Measurements from ENCODE around the gene MAML3.
"Not testable (repeated sequence)": the region's sequence is repeated elsewhere in the genome, so short reads cannot be mapped to it uniquely, and the experiment has no call there.

Gene MAML3

GRCh38 chr4:139958739-139959098 is 195.3 kb downstream of the MAML3 start:
- ATAC-seq (replicated peaks) (no peak), DNase-seq (no peak)
- peaks cover 14 to 26% of the 10 kb centered on the region in 2 donors for H3K4me1 Mint-ChIP-seq
- peaks cover 0 to 28% of the 10 kb centered on the region in 2 donors for H3K27me3 Mint-ChIP-seq
- H3K36me3 Mint-ChIP-seq, result no peaks in the 10 kb centered on the region
- H3K9me3 Mint-ChIP-seq, result no peaks in the 10 kb centered on the region
- no peak overlapping the region for H3K27ac Mint-ChIP-seq
- no peak overlapping the region for H3K4me3 Mint-ChIP-seq

GRCh38 chr4:139957986-139958738 is 195.8 kb downstream of the MAML3 start:
- Mint-ChIP-seq H3K27me3 (peaks cover 0 to 28% of the 10 kb centered on the region in 2 donors), H3K9me3 (no peaks in the 10 kb centered on the region), H3K27ac (no peak overlapping the region), H3K4me3 (no peak overlapping the region), H3K4me1 (peaks cover 15 to 31% of the 10 kb centered on the region in 2 donors), H3K36me3 (no peaks in the 10 kb centered on the region)
- DNase-seq (no peak), ATAC-seq (replicated peaks) (no peak)

GRCh38 chr4:139957065-139957464 is 196.9 kb downstream of the MAML3 start:
- peaks cover 19 to 38% of the 10 kb centered on the region in 2 donors for H3K4me1 Mint-ChIP-seq
- DNase-seq (no peak), ATAC-seq (replicated peaks) (no peak)
- peak overlapping the region; percentile 51 for H3K27ac Mint-ChIP-seq
- H3K4me3 Mint-ChIP-seq, result peak overlapping the region; percentile 48 to 55
- no peaks in the 10 kb centered on the region for H3K9me3 Mint-ChIP-seq
- no peaks in the 10 kb centered on the region for H3K36me3 Mint-ChIP-seq
- peaks cover 0 to 28% of the 10 kb centered on the region in 2 donors for H3K27me3 Mint-ChIP-seq

GRCh38 chr4:139956507-139957017 is 197.4 kb downstream of the MAML3 start:
- peak overlapping the region; percentile 48 to 55 for H3K4me3 Mint-ChIP-seq
- ATAC-seq (replicated peaks) (peak; percentile 60 to 63), DNase-seq (no peak)
- no peaks in the 10 kb centered on the region for H3K9me3 Mint-ChIP-seq
- peaks cover 19 to 39% of the 10 kb centered on the region in 2 donors for H3K4me1 Mint-ChIP-seq
- no peak overlapping the region for H3K27ac Mint-ChIP-seq
- no peaks in the 10 kb centered on the region for H3K36me3 Mint-ChIP-seq
- peaks cover 0 to 28% of the 10 kb centered on the region in 2 donors for H3K27me3 Mint-ChIP-seq

GRCh38 chr4:139955600-139955999 is 198.4 kb downstream of the MAML3 start:
- ATAC-seq (replicated peaks) (no peak), DNase-seq (no peak)
- H3K4me1 Mint-ChIP-seq, result peaks cover 29 to 49% of the 10 kb centered on the region in 2 donors
- H3K4me3 Mint-ChIP-seq, result no peak overlapping the region
- no peaks in the 10 kb centered on the region for H3K9me3 Mint-ChIP-seq
- no peak overlapping the region for H3K27ac Mint-ChIP-seq
- no peaks in the 10 kb centered on the region for H3K36me3 Mint-ChIP-seq
- H3K27me3 Mint-ChIP-seq, result peaks cover 0 to 32% of the 10 kb centered on the region in 2 donors

GRCh38 chr4:139954512-139954911 is 199.5 kb downstream of the MAML3 start:
- no peak overlapping the region for H3K4me3 Mint-ChIP-seq
- peaks cover 32 to 59% of the 10 kb centered on the region in 2 donors for H3K4me1 Mint-ChIP-seq
- peaks cover 2 to 5% of the 10 kb centered on the region in 2 donors for H3K36me3 Mint-ChIP-seq
- no peak overlapping the region for H3K27ac Mint-ChIP-seq
- DNase-seq, result no peak
- peaks cover 0 to 3% of the 10 kb centered on the region in 2 donors for H3K9me3 Mint-ChIP-seq
- ATAC-seq (replicated peaks), result no peak
- H3K27me3 Mint-ChIP-seq, result peaks cover 0 to 22% of the 10 kb centered on the region in 2 donors

- peak overlapping the region; percentile 73 for H3K27ac Mint-ChIP-seq
- H3K9me3 Mint-ChIP-seq, result peaks cover 0 to 3% of the 10 kb centered on the region in 2 donors
- DNase-seq, result peak; percentile 15
Observed at GRCh38 chr4:139951021-139951420, 203.0 kb downstream of the MAML3 start.

GRCh38 chr4:139950568-139950967 is 203.4 kb downstream of the MAML3 start:
- peak overlapping the region; percentile 24 to 44 for H3K4me3 Mint-ChIP-seq
- H3K4me1 Mint-ChIP-seq, result peaks cover 28 to 51% of the 10 kb centered on the region in 2 donors
- H3K27ac Mint-ChIP-seq, result peak overlapping the region; percentile 73

More at GRCh38 chr4:139951021-139951420, 203.0 kb downstream of the MAML3 start:
- peak overlapping the region; percentile 0 to 24 for H3K4me3 Mint-ChIP-seq
- peaks cover 2 to 5% of the 10 kb centered on the region in 2 donors for H3K36me3 Mint-ChIP-seq
- H3K4me1 Mint-ChIP-seq, result peaks cover 29 to 51% of the 10 kb centered on the region in 2 donors
- ATAC-seq (replicated peaks), result peak; percentile 40 to 47
- H3K27me3 Mint-ChIP-seq, result peaks cover 0 to 9% of the 10 kb centered on the region in 2 donors

GRCh38 chr4:139944916-139945315 is 209.1 kb downstream of the MAML3 start:
- not testable (repeated sequence) for H3K27me3 Mint-ChIP-seq; H3K36me3 Mint-ChIP-seq; H3K27ac Mint-ChIP-seq; H3K4me3 Mint-ChIP-seq; H3K9me3 Mint-ChIP-seq; ATAC-seq (replicated peaks); DNase-seq
- H3K4me1 Mint-ChIP-seq, result peaks cover 10 to 14% of the 10 kb centered on the region in 2 donors

More at GRCh38 chr4:139950568-139950967, 203.4 kb downstream of the MAML3 start:
- DNase-seq (peak; percentile 86), ATAC-seq (replicated peaks) (peak; percentile 96 to 97)
- Mint-ChIP-seq H3K27me3 (peaks cover 0 to 7% of the 10 kb centered on the region in 2 donors), H3K36me3 (peaks cover 2 to 5% of the 10 kb centered on the region in 2 donors), H3K9me3 (peaks cover 0 to 3% of the 10 kb centered on the region in 2 donors)

GRCh38 chr4:139943277-139943676 is 210.7 kb downstream of the MAML3 start:
- Mint-ChIP-seq H3K4me1 (peaks cover 10 to 11% of the 10 kb centered on the region in 2 donors), H3K27me3 (no peaks in the 10 kb centered on the region), H3K9me3 (no peaks in the 10 kb centered on the region), H3K4me3 (no peak overlapping the region), H3K27ac (no peak overlapping the region), H3K36me3 (no peaks in the 10 kb centered on the region)
- no peak for DNase-seq
- ATAC-seq (replicated peaks), result no peak

- Mint-ChIP-seq H3K9me3 (no peaks in the 10 kb centered on the region), H3K4me3 (no peak overlapping the region), H3K27me3 (no peaks in the 10 kb centered on the region), H3K4me1 (peaks cover 8 to 9% of the 10 kb centered on the region in 2 donors), H3K36me3 (no peaks in the 10 kb centered on the region), H3K27ac (no peak overlapping the region)
- ATAC-seq (replicated peaks) (no peak), DNase-seq (no peak)
Observed at GRCh38 chr4:139942241-139942640, 211.7 kb downstream of the MAML3 start.

- DNase-seq (no peak), ATAC-seq (replicated peaks) (no peak)
- H3K27me3 Mint-ChIP-seq, result no peaks in the 10 kb centered on the region
- H3K36me3 Mint-ChIP-seq, result no peaks in the 10 kb centered on the region
- no peak overlapping the region for H3K4me3 Mint-ChIP-seq
- no peak overlapping the region for H3K27ac Mint-ChIP-seq
- H3K4me1 Mint-ChIP-seq, result peaks cover 0 to 3% of the 10 kb centered on the region in 2 donors
- no peaks in the 10 kb centered on the region for H3K9me3 Mint-ChIP-seq
Observed at GRCh38 chr4:139940600-139940999, 213.4 kb downstream of the MAML3 start.

- no peaks in the 10 kb centered on the region for H3K36me3 Mint-ChIP-seq
- no peaks in the 10 kb centered on the region for H3K9me3 Mint-ChIP-seq
- ATAC-seq (replicated peaks) (no peak), DNase-seq (no peak)
- no peaks in the 10 kb centered on the region for H3K27me3 Mint-ChIP-seq
- peaks cover 0 to 3% of the 10 kb centered on the region in 2 donors for H3K4me1 Mint-ChIP-seq
- H3K4me3 Mint-ChIP-seq, result no peak overlapping the region
- no peak overlapping the region for H3K27ac Mint-ChIP-seq
Observed at GRCh38 chr4:139938414-139938813, 215.6 kb downstream of the MAML3 start.

- Mint-ChIP-seq H3K27me3 (no peaks in the 10 kb centered on the region), H3K4me1 (no peaks in the 10 kb centered on the region), H3K27ac (no peak overlapping the region), H3K9me3 (no peaks in the 10 kb centered on the region), H3K36me3 (no peaks in the 10 kb centered on the region), H3K4me3 (no peak overlapping the region)
- no peak for DNase-seq
- no peak for ATAC-seq (replicated peaks)
Observed at GRCh38 chr4:139935911-139936310, 218.1 kb downstream of the MAML3 start.

- DNase-seq (no peak), ATAC-seq (replicated peaks) (no peak)
- H3K27me3 Mint-ChIP-seq, result no peaks in the 10 kb centered on the region
- no peaks in the 10 kb centered on the region for H3K36me3 Mint-ChIP-seq
- no peaks in the 10 kb centered on the region for H3K9me3 Mint-ChIP-seq
- no peak overlapping the region for H3K4me3 Mint-ChIP-seq
- no peaks in the 10 kb centered on the region for H3K4me1 Mint-ChIP-seq
- H3K27ac Mint-ChIP-seq, result no peak overlapping the region
Observed at GRCh38 chr4:139934708-139935195, 219.2 kb downstream of the MAML3 start.

All from stimulated activated naive B cell treated with anti-CD40 and anti-IgM and Interleukin-4, amounts not matched to agents 10 μg/mL and 1 μg/mL and 100 μg/mL, for 72 hours (primary cell).